K562 (cell line): Measurements from ENCODE around the gene CREB3L2.

Source experiments
- CBX5 ChIP-seq: IDR thresholded peaks from 2 replicates; pipeline ENCODE4 v1.6.1; 2014; ENCODE audit warnings: low read depth, borderline replicate concordance
- FOXP1 ChIP-seq: sonication (generic); formaldehyde crosslinking; IDR thresholded peaks from 2 replicates; pipeline ENCODE4 v1.8.0; 2022; ENCODE audit warnings: mild to moderate bottlenecking, missing genetic modification reagents
- POLR2A ChIP-seq: fragments of 450-650 bp; conservative IDR thresholded peaks from 2 replicates; pipeline ENCODE4 v1.6.1; 2016
- ZNF280B ChIP-seq: fragments of 250-450 bp; sonication (Bioruptor Pico); IDR thresholded peaks from 2 replicates; pipeline ENCODE4 v1.5.1; 2021; ENCODE audit warnings: mild to moderate bottlenecking

DNA sequence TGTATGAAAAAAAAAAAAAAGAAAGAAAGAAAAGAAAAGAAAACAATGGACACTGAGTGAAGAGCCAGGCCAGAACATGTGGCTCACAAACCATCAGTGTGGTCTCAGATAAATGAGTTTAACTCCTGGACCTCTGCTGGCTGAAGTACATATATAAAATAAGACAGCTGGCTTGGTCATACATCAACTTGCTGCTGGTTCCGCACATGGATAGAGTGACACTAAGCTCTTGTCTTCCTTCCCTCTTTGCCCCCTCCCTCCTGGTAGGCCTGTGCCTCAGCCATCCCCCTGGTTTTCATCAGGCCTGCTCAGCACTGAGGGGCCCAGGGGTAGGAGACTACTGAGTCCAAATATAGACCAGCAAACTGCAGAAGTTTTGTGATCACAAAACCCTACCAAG, 97.1 kb downstream of the CREB3L2 start:
- no peak for TF ChIP-seq ZNF280B (CRISPR knock-in tag)
- no peak for TF ChIP-seq CBX5
- no peak for TF ChIP-seq FOXP1 (CRISPR knock-in tag)
- TF ChIP-seq POLR2A = no peak
